C4-2B (cell line): ENCODE data around the gene B3GALT4.

ENCODE experiments used
- ZFX ChIP-seq: fragments of 450-650 bp; IDR thresholded peaks from 2 replicates; pipeline ENCODE4 v1.6.1; 2017
- TF ChIP-seq, protein P1 (sequence below): fragments of 450-650 bp; conservative IDR thresholded peaks from 2 replicates; pipeline ENCODE4 v1.5.1; 2017; ENCODE audit warnings: mild to moderate bottlenecking

DNA sequence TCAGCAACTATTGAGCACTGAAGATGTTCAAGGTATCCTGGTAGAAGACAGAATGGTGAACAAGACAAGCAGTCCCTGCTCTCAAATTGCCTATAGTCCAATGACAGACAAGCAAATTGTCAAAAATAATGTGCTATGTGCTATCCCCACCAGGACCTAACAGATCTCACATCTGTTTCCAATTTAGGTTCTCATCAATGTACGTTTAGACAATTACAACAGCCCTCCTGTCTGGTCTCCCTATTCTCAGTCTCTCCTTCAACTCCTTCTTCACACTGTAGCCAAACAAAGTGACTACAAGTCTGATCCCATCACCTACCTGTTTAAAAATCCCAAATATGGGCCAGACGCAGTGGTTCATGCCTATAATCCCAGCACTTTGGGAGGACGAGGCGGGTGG is 29.4 kb downstream of the B3GALT4 start:
- TF ChIP-seq, protein P1, sequence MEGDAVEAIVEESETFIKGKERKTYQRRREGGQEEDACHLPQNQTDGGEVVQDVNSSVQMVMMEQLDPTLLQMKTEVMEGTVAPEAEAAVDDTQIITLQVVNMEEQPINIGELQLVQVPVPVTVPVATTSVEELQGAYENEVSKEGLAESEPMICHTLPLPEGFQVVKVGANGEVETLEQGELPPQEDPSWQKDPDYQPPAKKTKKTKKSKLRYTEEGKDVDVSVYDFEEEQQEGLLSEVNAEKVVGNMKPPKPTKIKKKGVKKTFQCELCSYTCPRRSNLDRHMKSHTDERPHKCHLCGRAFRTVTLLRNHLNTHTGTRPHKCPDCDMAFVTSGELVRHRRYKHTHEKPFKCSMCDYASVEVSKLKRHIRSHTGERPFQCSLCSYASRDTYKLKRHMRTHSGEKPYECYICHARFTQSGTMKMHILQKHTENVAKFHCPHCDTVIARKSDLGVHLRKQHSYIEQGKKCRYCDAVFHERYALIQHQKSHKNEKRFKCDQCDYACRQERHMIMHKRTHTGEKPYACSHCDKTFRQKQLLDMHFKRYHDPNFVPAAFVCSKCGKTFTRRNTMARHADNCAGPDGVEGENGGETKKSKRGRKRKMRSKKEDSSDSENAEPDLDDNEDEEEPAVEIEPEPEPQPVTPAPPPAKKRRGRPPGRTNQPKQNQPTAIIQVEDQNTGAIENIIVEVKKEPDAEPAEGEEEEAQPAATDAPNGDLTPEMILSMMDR, result no peak
- no peak for TF ChIP-seq ZFX
